Measurements from ENCODE around the gene CSNK2B. TPM values are rescaled to one million over a fixed set of nuclear protein-coding genes. Genes with fewer than 3 reads are reported as not detected.

Gene CSNK2B
- polyA plus RNA-seq, 3 donors, result 147 to 227 (median 195) TPM

DNA sequence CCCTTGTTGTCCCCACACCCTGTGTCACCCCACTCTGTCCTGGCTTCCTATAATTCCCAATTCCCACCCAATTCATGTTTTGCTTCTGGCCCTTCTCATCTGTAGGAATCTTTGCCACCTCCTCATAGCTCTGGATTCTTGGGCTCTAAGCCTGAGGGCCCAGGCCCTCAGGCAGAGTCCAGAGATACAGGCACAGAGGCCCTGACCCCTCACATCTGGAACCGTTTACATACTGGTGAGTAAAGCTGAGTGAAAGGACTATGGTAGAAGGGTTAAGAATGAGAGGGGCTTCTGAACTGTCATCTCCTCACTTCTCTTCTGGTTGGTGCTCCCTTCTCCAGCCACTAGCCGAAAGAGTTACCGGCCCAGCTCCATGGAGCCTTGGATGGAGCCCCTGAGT lies 31.7 kb upstream of the CSNK2B start:
- Mint-ChIP-seq H3K4me1 (no peaks in the 10 kb centered on the region), H3K4me3 (no peak overlapping the region), H3K27ac (peak overlapping the region in 3 of 7 donors; percentile 1 to 74 (median 27)), H3K9me3 (no peaks in the 10 kb centered on the region), H3K27me3 (ENCODE audit: low read depth in 3 of 3) (no peaks in the 10 kb centered on the region), H3K36me3 (peaks cover 89 to 97% of the 10 kb centered on the region in 2 donors)
- H3K4me1 ChIP-seq (ENCODE audit: control insufficient read depth in 1 of 2, insufficient read depth in 2 of 2, low read length in 2 of 2), result no peaks in the 10 kb centered on the region
- peaks cover 94 to 99% of the 10 kb centered on the region in 2 donors for H3K36me3 ChIP-seq (replicated peaks in 1 of 2; ENCODE audit: control insufficient read depth in 1 of 2, insufficient read depth in 2 of 2, low read length in 2 of 2)
- no peak overlapping the region for H3K4me2 ChIP-seq (replicated peaks; ENCODE audit: extremely low read depth, low read length, poor library complexity, severe bottlenecking)
- TF ChIP-seq, protein P1, sequence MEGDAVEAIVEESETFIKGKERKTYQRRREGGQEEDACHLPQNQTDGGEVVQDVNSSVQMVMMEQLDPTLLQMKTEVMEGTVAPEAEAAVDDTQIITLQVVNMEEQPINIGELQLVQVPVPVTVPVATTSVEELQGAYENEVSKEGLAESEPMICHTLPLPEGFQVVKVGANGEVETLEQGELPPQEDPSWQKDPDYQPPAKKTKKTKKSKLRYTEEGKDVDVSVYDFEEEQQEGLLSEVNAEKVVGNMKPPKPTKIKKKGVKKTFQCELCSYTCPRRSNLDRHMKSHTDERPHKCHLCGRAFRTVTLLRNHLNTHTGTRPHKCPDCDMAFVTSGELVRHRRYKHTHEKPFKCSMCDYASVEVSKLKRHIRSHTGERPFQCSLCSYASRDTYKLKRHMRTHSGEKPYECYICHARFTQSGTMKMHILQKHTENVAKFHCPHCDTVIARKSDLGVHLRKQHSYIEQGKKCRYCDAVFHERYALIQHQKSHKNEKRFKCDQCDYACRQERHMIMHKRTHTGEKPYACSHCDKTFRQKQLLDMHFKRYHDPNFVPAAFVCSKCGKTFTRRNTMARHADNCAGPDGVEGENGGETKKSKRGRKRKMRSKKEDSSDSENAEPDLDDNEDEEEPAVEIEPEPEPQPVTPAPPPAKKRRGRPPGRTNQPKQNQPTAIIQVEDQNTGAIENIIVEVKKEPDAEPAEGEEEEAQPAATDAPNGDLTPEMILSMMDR (IDR thresholded peaks at IDR 0.05), result no peak
- DNase-seq, result no peak
- H3K27ac ChIP-seq (ENCODE audit: low read depth in 1 of 2, low read length in 2 of 2), result no peak overlapping the region
- no peak overlapping the region for H3K9ac ChIP-seq (ENCODE audit: insufficient read depth, low read length, poor library complexity, severe bottlenecking)
- H3K27me3 ChIP-seq (ENCODE audit: control insufficient read depth in 2 of 2, insufficient read depth in 2 of 2, low read length in 2 of 2), result no peaks in the 10 kb centered on the region
- H3K4me3 ChIP-seq (replicated peaks in 1 of 3; ENCODE audit: low read depth in 2 of 3, low read length in 3 of 3), result no peak overlapping the region
- intact Hi-C loops (cut with micrococcal nuclease), result no loop called here
- H3K9me3 ChIP-seq (replicated peaks in 1 of 2; ENCODE audit: control insufficient read depth in 1 of 2, insufficient read depth in 1 of 2, low read length in 2 of 2), result no peaks in the 10 kb centered on the region
- H2AFZ ChIP-seq (ENCODE audit: insufficient read depth, low read depth, low read length, poor library complexity, severe bottlenecking), result no peak overlapping the region
- peaks cover 94% of the 10 kb centered on the region for H4K20me1 ChIP-seq (ENCODE audit: insufficient read depth, low read length)
- peaks cover 26% of the 10 kb centered on the region for H3K79me2 ChIP-seq (ENCODE audit: insufficient read depth, low read length)
- no CpG with 5 or more reads among the region's 3 CpGs for WGBS (ENCODE audit: insufficient coverage)

DNA sequence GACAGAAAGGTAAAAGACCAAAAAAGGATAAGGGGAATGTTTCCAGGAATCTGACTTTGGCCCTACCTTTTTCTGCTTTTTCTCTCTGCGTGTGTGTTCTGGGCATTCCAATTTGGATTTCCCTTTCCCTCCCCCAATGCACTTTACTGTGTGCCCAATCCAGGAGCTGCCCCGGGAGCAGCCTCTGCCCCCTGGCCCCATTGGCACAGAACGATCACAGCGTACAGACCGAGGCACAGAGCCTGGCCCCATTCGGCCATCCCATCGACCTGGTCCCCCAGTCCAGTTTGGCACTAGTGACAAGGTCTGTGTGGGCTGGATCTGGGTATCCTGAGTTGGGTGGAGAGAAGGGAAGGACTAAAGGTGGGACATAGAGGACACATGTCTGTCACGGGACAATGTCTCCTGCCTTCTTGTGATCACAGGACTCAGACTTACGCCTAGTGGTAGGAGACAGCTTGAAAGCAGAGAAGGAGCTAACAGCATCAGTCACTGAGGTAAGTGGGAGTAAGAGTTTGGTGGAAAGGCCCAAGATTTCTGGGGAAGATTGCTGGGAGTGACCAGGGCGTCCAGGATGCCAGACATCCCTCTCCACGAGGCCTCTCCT lies 30.8 kb upstream of the CSNK2B start:
- Histone ChIP-seq H3K27me3 (ENCODE audit: control insufficient read depth in 2 of 2, insufficient read depth in 2 of 2, low read length in 2 of 2) (no peaks in the 10 kb centered on the region), H3K79me2 (ENCODE audit: insufficient read depth, low read length) (peaks cover 26% of the 10 kb centered on the region), H3K9me3 (replicated peaks in 1 of 2; ENCODE audit: control insufficient read depth in 1 of 2, insufficient read depth in 1 of 2, low read length in 2 of 2) (no peaks in the 10 kb centered on the region), H2AFZ (ENCODE audit: insufficient read depth, low read depth, low read length, poor library complexity, severe bottlenecking) (no peak overlapping the region), H4K20me1 (ENCODE audit: insufficient read depth, low read length) (peaks cover 95% of the 10 kb centered on the region), H3K9ac (ENCODE audit: insufficient read depth, low read length, poor library complexity, severe bottlenecking) (no peak overlapping the region), H3K4me2 (replicated peaks; ENCODE audit: extremely low read depth, low read length, poor library complexity, severe bottlenecking) (no peak overlapping the region), H3K27ac (ENCODE audit: low read depth in 1 of 2, low read length in 2 of 2) (no peak overlapping the region), H3K4me1 (ENCODE audit: control insufficient read depth in 1 of 2, insufficient read depth in 2 of 2, low read length in 2 of 2) (no peaks in the 10 kb centered on the region), H3K36me3 (replicated peaks in 1 of 2; ENCODE audit: control insufficient read depth in 1 of 2, insufficient read depth in 2 of 2, low read length in 2 of 2) (peaks cover 96 to 99% of the 10 kb centered on the region in 2 donors), H3K4me3 (replicated peaks in 1 of 3; ENCODE audit: low read depth in 2 of 3, low read length in 3 of 3) (no peak overlapping the region)
- H3K27me3 Mint-ChIP-seq (ENCODE audit: low read depth in 3 of 3), result no peaks in the 10 kb centered on the region
- peak overlapping the region in 3 of 7 donors; percentile 49 to 69 (median 57) for H3K27ac Mint-ChIP-seq
- DNase-seq, result no peak
- no peaks in the 10 kb centered on the region for H3K4me1 Mint-ChIP-seq
- H3K36me3 Mint-ChIP-seq, result peaks cover 88 to 97% of the 10 kb centered on the region in 2 donors
- WGBS (ENCODE audit: insufficient coverage), result 86% methylated on average over 10 of the region's 11 CpGs
- intact Hi-C loops (cut with micrococcal nuclease), result no loop called here
- TF ChIP-seq, protein P1 (IDR thresholded peaks at IDR 0.05), result no peak
- no peak overlapping the region for H3K4me3 Mint-ChIP-seq
- H3K9me3 Mint-ChIP-seq, result no peaks in the 10 kb centered on the region
